ENCODE data around the gene TLDC2.

DNA sequence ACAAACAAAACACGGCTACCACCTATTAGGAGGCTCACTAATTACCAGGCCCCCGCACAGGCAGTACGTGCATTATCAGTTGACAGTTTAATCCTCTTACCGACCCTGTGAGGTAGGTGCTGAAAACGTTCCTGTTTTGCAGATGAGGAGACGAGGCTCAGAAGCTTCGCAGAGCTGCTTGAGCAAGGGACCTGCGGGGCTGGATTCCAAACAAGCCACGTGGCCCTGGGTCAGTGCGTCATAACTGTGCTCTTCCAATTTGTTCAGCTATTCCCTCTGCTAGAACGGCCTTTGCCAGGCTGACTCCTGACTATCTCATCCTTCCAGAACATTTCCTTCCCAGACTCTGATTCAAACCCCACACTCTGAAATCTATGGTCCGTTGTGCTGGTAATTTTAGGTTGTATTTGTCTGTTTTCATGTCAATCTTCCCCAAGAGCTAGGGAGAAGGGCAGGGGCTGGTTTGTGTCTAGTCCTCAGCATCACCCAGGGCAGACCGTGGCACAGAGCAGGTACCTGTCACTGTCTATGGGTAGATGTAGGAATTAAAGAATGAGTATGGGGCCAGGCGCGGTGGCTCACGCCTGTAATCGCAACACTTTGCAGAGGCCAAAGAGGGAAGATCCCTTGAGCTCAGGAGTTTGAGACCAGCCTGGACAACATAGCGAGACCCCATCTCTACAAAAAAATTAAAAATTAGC lies 28.8 kb upstream of the TLDC2 start:
- TF ChIP-seq EZH2 (IDR thresholded peaks at IDR 0.05; ENCODE audit: insufficient read depth, poor library complexity, severe bottlenecking) (no peak), EZH2phosphoT487 (IDR thresholded peaks at IDR 0.05; ENCODE audit: insufficient read depth, low read depth) (no peak)

Data from GM23248 (cell line).